Measurements from ENCODE around the gene BLACAT1. TPM values are rescaled to one million over a fixed set of nuclear protein-coding genes. Genes with fewer than 3 reads are reported as not detected.

BLACAT1 gene
- total and polyA plus RNA-seq, 2 of the 13 experiments (the other 11 are each of a cell fraction or from before 2014, with no cell fraction given) = 1.2 to 2.8 TPM

DNA sequence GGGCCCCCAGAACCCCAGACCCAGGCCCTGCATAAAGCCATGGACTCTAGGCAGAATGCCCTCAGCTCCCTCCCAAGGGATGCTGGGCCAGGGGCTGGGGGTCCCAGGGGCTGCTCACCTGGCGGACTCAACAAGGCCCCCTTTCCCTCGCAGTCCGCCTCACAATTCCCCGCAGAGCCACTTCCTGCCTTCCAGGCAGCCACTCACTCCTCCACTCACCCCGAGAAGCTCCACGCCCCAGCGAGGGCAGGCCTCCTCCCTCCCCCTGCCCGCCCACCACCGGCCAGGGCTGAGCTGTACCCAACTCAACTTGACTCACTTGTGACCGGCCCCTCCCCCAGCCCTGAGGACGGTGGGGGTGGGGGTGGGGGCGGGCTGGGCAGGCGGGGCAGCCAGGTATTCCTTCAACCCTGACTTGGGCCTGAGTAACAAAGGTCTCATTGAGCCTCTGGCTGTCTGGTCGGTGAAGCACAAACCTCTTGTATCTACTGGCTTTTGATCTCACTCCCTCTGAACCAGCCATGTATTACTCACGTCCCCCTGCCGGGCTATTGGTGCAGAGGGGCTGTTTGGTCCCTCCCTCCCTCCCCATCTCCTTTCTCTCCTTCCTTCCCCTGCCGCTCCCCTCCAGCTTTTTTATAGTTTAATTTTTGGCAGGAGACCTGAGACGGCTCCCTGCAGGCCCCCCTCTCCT lies 5.9 kb downstream of the BLACAT1 start (continued):
- TF ChIP-seq, protein P1, sequence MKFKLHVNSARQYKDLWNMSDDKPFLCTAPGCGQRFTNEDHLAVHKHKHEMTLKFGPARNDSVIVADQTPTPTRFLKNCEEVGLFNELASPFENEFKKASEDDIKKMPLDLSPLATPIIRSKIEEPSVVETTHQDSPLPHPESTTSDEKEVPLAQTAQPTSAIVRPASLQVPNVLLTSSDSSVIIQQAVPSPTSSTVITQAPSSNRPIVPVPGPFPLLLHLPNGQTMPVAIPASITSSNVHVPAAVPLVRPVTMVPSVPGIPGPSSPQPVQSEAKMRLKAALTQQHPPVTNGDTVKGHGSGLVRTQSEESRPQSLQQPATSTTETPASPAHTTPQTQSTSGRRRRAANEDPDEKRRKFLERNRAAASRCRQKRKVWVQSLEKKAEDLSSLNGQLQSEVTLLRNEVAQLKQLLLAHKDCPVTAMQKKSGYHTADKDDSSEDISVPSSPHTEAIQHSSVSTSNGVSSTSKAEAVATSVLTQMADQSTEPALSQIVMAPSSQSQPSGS (CRISPR knock-in tag; IDR thresholded peaks at IDR 0.05) = 0 out of 2 replicates have a peak, but pooled peaks have one; percentile 43
- TF ChIP-seq, protein P2, sequence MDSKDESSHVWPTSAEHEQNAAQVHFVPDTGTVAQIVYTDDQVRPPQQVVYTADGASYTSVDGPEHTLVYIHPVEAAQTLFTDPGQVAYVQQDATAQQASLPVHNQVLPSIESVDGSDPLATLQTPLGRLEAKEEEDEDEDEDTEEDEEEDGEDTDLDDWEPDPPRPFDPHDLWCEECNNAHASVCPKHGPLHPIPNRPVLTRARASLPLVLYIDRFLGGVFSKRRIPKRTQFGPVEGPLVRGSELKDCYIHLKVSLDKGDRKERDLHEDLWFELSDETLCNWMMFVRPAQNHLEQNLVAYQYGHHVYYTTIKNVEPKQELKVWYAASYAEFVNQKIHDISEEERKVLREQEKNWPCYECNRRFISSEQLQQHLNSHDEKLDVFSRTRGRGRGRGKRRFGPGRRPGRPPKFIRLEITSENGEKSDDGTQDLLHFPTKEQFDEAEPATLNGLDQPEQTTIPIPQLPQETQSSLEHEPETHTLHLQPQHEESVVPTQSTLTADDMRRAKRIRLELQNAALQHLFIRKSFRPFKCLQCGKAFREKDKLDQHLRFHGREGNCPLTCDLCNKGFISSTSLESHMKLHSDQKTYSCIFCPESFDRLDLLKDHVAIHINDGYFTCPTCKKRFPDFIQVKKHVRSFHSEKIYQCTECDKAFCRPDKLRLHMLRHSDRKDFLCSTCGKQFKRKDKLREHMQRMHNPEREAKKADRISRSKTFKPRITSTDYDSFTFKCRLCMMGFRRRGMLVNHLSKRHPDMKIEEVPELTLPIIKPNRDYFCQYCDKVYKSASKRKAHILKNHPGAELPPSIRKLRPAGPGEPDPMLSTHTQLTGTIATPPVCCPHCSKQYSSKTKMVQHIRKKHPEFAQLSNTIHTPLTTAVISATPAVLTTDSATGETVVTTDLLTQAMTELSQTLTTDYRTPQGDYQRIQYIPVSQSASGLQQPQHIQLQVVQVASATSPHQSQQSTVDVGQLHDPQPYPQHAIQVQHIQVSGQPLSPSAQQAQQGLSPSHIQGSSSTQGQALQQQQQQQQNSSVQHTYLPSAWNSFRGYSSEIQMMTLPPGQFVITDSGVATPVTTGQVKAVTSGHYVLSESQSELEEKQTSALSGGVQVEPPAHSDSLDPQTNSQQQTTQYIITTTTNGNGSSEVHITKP (CRISPR knock-in tag; IDR thresholded peaks at IDR 0.05; ENCODE audit: low read depth) = 0 out of 2 replicates have a peak, but pooled peaks have one; percentile 24
- TF ChIP-seq FOXP1 (IDR thresholded peaks at IDR 0.05) (no peak), FOXP1 (CRISPR knock-in tag; IDR thresholded peaks at IDR 0.05) (no peak), ZNF260 (CRISPR knock-in tag; IDR thresholded peaks at IDR 0.05; ENCODE audit: borderline replicate concordance, low read depth) (no peak), ZNF564 (CRISPR knock-in tag; IDR thresholded peaks at IDR 0.05) (peak; percentile 56; the same call in 1 of the 2 replicates), CBX1 (IDR thresholded peaks at IDR 0.05; ENCODE audit: low read depth) (no peak), HNRNPLL (IDR thresholded peaks at IDR 0.05; ENCODE audit: low read depth, low read length, poor library complexity, severe bottlenecking) (no peak), SUZ12 (IDR thresholded peaks at IDR 0.05; ENCODE audit: low read depth, low read length) (no peak), ZNF746 (CRISPR knock-in tag; IDR thresholded peaks at IDR 0.05) (peak; percentile 15; the same call in 1 of the 2 replicates)
- TF ChIP-seq, protein P3, sequence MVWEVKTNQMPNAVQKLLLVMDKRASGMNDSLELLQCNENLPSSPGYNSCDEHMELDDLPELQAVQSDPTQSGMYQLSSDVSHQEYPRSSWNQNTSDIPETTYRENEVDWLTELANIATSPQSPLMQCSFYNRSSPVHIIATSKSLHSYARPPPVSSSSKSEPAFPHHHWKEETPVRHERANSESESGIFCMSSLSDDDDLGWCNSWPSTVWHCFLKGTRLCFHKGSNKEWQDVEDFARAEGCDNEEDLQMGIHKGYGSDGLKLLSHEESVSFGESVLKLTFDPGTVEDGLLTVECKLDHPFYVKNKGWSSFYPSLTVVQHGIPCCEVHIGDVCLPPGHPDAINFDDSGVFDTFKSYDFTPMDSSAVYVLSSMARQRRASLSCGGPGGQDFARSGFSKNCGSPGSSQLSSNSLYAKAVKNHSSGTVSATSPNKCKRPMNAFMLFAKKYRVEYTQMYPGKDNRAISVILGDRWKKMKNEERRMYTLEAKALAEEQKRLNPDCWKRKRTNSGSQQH (CRISPR knock-in tag; IDR thresholded peaks at IDR 0.05; ENCODE audit: low read depth) = 0 out of 2 replicates have a peak, but pooled peaks have one; percentile 28
- TF ChIP-seq, protein P4, sequence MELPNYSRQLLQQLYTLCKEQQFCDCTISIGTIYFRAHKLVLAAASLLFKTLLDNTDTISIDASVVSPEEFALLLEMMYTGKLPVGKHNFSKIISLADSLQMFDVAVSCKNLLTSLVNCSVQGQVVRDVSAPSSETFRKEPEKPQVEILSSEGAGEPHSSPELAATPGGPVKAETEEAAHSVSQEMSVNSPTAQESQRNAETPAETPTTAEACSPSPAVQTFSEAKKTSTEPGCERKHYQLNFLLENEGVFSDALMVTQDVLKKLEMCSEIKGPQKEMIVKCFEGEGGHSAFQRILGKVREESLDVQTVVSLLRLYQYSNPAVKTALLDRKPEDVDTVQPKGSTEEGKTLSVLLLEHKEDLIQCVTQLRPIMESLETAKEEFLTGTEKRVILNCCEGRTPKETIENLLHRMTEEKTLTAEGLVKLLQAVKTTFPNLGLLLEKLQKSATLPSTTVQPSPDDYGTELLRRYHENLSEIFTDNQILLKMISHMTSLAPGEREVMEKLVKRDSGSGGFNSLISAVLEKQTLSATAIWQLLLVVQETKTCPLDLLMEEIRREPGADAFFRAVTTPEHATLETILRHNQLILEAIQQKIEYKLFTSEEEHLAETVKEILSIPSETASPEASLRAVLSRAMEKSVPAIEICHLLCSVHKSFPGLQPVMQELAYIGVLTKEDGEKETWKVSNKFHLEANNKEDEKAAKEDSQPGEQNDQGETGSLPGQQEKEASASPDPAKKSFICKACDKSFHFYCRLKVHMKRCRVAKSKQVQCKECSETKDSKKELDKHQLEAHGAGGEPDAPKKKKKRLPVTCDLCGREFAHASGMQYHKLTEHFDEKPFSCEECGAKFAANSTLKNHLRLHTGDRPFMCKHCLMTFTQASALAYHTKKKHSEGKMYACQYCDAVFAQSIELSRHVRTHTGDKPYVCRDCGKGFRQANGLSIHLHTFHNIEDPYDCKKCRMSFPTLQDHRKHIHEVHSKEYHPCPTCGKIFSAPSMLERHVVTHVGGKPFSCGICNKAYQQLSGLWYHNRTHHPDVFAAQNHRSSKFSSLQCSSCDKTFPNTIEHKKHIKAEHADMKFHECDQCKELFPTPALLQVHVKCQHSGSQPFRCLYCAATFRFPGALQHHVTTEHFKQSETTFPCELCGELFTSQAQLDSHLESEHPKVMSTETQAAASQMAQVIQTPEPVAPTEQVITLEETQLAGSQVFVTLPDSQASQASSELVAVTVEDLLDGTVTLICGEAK (IDR thresholded peaks at IDR 0.05) = no peak
- TF ChIP-seq, protein P4 (CRISPR knock-in tag; IDR thresholded peaks at IDR 0.05) = peak; percentile 40; the same call in 1 of the 2 replicates

Data from HepG2 (cell line).